Neutrophil (primary cell): ENCODE measurements around the gene MYO3B.

Experiments used
- H3K27ac ChIP-seq: fragments of 200-600 bp; sonication (generic); 2 replicates; pipeline ENCODE4 v1.5.1; 2016; ENCODE audit warnings: mild to moderate bottlenecking, moderate library complexity
- H3K27me3 ChIP-seq: fragments of 200-600 bp; sonication (generic); 2 replicates; pipeline ENCODE4 v1.6.0; 2016; ENCODE audit warnings: mild to moderate bottlenecking
- H3K36me3 ChIP-seq: fragments of 200-600 bp; sonication (generic); 2 replicates; pipeline ENCODE4 v1.5.1; 2017
- H3K4me1 ChIP-seq, 2 experiments: fragments of 200-600 bp in 1 of 2; sonication (generic) in 1 of 2; 1 replicate in 1 of 2; 2 replicates in 1 of 2; pipeline versions ENCODE4 v1.5.1 to v1.6.1; 2013 to 2016; ENCODE audit warnings: low read depth in 1 of 2, low read length in 1 of 2, mild to moderate bottlenecking in 1 of 2, moderate library complexity in 1 of 2; ENCODE audit not compliant: control insufficient read depth in 1 of 2, insufficient read depth in 1 of 2
- H3K4me3 ChIP-seq, 2 experiments: fragments of 200-600 bp in 1 of 2; sonication (generic) in 1 of 2; 1 replicate in 1 of 2; 2 replicates in 1 of 2; pipeline ENCODE4 v1.5.1; 2013 to 2016; ENCODE audit warnings: low read depth in 1 of 2, low read length in 1 of 2, mild to moderate bottlenecking in 1 of 2, moderate library complexity in 1 of 2
- H3K9me3 ChIP-seq: fragments of 200-600 bp; sonication (generic); 2 replicates; pipeline ENCODE4 v1.5.1; 2016
- TF ChIP-seq, protein P1 (sequence below): fragments of 200-600 bp; sonication (generic); IDR thresholded peaks from 2 replicates; pipeline ENCODE4 v1.5.1; 2016; ENCODE audit warnings: antibody characterized with exemption

Gene MYO3B

DNA sequence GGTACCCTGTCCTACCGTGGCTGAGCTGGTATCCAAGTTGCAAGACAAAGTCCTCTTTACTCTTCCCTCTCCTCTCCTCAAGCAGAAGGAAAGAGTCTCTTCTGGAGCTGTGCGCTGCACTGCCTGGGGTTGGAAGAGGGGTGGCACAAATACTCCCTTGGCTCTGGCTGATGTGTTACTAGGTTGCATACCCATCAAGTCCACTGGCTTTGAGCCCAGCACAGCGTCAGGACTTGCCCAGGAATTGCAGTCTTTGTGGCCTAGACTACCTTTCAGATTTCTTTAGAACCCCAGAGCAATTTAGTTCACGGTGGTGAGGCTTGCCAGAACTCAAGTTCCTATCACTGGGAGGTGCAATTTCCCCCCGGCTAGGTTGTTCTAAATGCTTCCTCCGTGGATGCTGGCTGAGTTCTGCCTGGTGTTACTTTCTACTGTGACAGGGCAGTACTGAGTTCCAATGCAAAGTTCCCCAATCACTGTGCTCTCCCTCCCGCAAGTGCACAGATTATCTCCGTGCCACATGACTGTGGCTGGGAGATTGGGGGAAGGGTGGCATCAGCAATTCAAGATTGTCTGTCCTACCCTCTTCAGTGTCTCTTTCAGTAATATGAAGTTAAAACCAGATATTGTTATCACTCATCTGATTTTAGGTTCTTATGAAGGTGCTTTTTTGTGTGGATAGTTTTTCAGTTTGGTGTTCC is 13.4 kb downstream of the MYO3B start:
- Histone ChIP-seq H3K9me3 (no peaks in the 10 kb centered on the region), H3K27ac (no peak overlapping the region), H3K27me3 (no peaks in the 10 kb centered on the region), H3K36me3 (no peaks in the 10 kb centered on the region), H3K4me1 (no peaks in the 10 kb centered on the region), H3K4me3 (no peak overlapping the region)
- TF ChIP-seq, protein P1, sequence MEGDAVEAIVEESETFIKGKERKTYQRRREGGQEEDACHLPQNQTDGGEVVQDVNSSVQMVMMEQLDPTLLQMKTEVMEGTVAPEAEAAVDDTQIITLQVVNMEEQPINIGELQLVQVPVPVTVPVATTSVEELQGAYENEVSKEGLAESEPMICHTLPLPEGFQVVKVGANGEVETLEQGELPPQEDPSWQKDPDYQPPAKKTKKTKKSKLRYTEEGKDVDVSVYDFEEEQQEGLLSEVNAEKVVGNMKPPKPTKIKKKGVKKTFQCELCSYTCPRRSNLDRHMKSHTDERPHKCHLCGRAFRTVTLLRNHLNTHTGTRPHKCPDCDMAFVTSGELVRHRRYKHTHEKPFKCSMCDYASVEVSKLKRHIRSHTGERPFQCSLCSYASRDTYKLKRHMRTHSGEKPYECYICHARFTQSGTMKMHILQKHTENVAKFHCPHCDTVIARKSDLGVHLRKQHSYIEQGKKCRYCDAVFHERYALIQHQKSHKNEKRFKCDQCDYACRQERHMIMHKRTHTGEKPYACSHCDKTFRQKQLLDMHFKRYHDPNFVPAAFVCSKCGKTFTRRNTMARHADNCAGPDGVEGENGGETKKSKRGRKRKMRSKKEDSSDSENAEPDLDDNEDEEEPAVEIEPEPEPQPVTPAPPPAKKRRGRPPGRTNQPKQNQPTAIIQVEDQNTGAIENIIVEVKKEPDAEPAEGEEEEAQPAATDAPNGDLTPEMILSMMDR, result no peak

DNA sequence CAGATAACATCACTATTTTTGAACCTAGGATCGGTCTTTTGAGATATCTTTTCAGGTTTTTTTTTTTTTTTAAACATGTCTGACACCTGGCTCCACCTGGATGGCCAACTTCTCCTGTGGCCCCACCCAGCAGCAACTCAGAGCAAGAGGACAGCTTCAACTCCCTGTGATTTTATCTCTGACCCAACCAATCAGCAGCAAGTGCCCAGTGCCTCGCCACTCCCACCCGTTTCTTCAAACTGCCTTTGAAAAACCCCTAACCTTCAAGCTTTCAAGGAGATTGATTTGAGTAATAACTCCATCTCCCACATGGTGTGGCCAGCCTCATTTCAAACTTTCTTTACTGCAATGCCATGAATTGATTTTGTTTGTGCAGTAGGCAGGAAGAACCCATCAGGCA is 19.0 kb downstream of the MYO3B start:
- TF ChIP-seq, protein P1, result no peak
- Histone ChIP-seq H3K27me3 (no peaks in the 10 kb centered on the region), H3K4me1 (no peaks in the 10 kb centered on the region), H3K27ac (no peak overlapping the region), H3K9me3 (no peaks in the 10 kb centered on the region), H3K4me3 (no peak overlapping the region), H3K36me3 (no peaks in the 10 kb centered on the region)

DNA sequence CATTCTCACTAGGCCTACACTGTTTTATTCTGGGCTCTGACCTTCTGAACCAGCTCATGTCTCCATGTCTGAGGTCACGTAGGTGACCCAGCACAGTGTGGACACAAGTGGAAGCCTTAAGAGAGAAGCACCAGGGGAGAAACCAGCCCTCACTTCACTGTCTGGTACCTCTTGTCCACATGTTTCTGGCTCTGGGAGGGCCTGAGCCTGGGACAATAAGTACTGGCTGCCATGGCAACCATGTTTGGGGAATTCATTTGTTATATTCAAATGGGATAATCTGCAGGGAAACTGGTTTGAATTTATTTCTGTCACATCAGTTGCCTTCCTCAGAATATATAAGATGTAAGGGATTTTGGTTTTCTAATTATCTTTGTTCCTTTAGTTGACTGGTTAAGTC is 23.3 kb downstream of the MYO3B start:
- TF ChIP-seq, protein P1, result no peak
- H3K36me3 ChIP-seq, result no peaks in the 10 kb centered on the region
- no peak overlapping the region for H3K4me3 ChIP-seq
- no peaks in the 10 kb centered on the region for H3K9me3 ChIP-seq
- no peaks in the 10 kb centered on the region for H3K27me3 ChIP-seq
- H3K27ac ChIP-seq, result no peak overlapping the region
- H3K4me1 ChIP-seq, result no peaks in the 10 kb centered on the region

DNA sequence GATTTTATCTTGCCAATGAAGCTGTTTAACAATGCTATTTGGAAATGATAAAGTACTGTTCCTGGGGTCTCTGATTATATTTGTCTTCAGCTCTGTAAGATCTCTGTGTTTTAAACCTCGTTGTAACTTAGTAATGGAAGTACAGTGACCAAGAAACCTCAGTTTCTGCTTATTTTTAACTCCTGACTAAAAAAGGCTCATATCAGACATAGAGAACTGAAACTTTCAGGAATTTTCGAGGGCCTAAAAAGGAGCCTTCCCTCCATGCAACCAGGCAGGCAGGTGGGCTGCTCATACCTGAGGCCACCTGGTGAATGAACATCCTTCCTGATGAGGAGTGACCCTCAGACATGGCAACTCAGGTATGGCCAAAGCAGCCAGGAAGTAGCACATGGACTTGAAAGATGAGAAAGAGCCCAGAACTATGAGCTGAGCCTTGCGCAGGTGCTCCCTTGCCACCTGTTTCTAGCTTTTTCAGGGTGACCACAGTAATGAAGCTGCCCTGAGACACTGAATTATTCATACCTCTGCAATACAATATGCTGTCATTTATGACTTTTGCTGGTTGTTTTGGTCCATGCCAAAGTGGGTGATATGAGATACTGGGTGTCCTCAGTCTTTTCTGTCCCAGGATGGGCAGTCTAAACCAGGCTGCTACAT is 23.9 kb downstream of the MYO3B start:
- Histone ChIP-seq H3K36me3 (no peaks in the 10 kb centered on the region), H3K9me3 (no peaks in the 10 kb centered on the region), H3K27ac (no peak overlapping the region), H3K4me3 (no peak overlapping the region), H3K4me1 (no peaks in the 10 kb centered on the region), H3K27me3 (no peaks in the 10 kb centered on the region)
- TF ChIP-seq, protein P1, result no peak

DNA sequence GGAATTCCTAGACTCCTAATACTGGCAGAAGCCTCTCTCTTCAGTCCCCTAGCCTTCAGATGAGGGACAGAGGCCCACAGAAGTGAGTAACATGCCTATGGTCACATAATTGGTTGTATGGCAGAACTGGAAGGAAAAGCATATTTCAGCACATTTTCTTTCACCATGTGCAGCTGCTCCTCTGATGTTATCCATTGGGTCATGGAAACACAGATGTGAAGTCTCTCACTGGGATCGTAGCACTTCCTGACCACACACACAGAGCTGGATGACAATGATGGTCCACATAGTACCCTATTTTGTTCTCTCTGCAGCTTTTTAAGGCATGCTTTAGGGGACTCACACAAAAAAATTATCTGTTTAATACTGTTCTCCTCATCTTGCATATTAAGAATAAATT is 24.5 kb downstream of the MYO3B start:
- H3K27me3 ChIP-seq, result no peaks in the 10 kb centered on the region
- no peak overlapping the region for H3K4me3 ChIP-seq
- no peaks in the 10 kb centered on the region for H3K4me1 ChIP-seq
- no peaks in the 10 kb centered on the region for H3K36me3 ChIP-seq
- TF ChIP-seq, protein P1, result no peak
- no peaks in the 10 kb centered on the region for H3K9me3 ChIP-seq
- H3K27ac ChIP-seq, result no peak overlapping the region
